Fibroblast of lung (primary cell): Measurements from ENCODE around the gene CPSF4L.

ENCODE experiments used
- CTCF ChIP-seq, 2 donors: IDR thresholded peaks in 1 of 2; conservative IDR thresholded peaks in 1 of 2; 1 replicate in 1 of 2; 2 replicates in 1 of 2; pipeline ENCODE4 v1.5.1; 2011 to 2012; ENCODE audit warnings: low read length in 2 of 2, control low read depth in 1 of 2, inconsistent platforms in 1 of 2, low read depth in 1 of 2, mild to moderate bottlenecking in 1 of 2
- EZH2 ChIP-seq: IDR thresholded peaks from 2 replicates; pipeline ENCODE4 v1.5.1; 2012; ENCODE audit warnings: low read length, control low read depth, mild to moderate bottlenecking; ENCODE audit errors: missing control alignments

GRCh38 chr17:73304438-73304837 lies 42.8 kb upstream of the CPSF4L start:
- TF ChIP-seq CTCF (conservative IDR thresholded peaks at IDR 0.05 in 1 of 2, IDR thresholded peaks at IDR 0.05 in 1 of 2; ENCODE audit: low read depth in 1 of 2, low read length in 2 of 2) (no peak), EZH2 (no peak)
